Measurements from ENCODE around the gene GPR34.

GPR34 gene

GRCh38 chrX:41728125-41728524 is 39.4 kb downstream of the GPR34 start:
- Histone ChIP-seq H3K27me3 (ENCODE audit: control insufficient read depth in 2 of 2, insufficient read depth in 2 of 2, low read length in 2 of 2) (peaks cover 0 to 6% of the 10 kb centered on the region in 2 donors), H3K9me3 (ENCODE audit: control insufficient read depth in 2 of 2, low read length in 2 of 2) (no peaks in the 10 kb centered on the region), H3K4me3 (ENCODE audit: low read length in 2 of 2) (no peak overlapping the region), H3K4me1 (ENCODE audit: control insufficient read depth in 2 of 2, insufficient read depth in 2 of 2, low read length in 2 of 2) (no peaks in the 10 kb centered on the region), H3K36me3 (ENCODE audit: control insufficient read depth in 2 of 2, insufficient read depth in 2 of 2, low read length in 2 of 2) (no peaks in the 10 kb centered on the region), H3K9ac (ENCODE audit: low read depth in 1 of 2, low read length in 2 of 2) (no peak overlapping the region), H3K27ac (ENCODE audit: low read depth in 2 of 2, low read length in 2 of 2) (no peak overlapping the region)

GRCh38 chrX:41730081-41730480 is 41.3 kb downstream of the GPR34 start:
- Histone ChIP-seq H3K9me3 (ENCODE audit: control insufficient read depth in 2 of 2, low read length in 2 of 2) (no peaks in the 10 kb centered on the region), H3K36me3 (ENCODE audit: control insufficient read depth in 2 of 2, insufficient read depth in 2 of 2, low read length in 2 of 2) (no peaks in the 10 kb centered on the region), H3K27ac (ENCODE audit: low read depth in 2 of 2, low read length in 2 of 2) (no peak overlapping the region), H3K9ac (ENCODE audit: low read depth in 1 of 2, low read length in 2 of 2) (no peak overlapping the region), H3K4me3 (ENCODE audit: low read length in 2 of 2) (no peak overlapping the region), H3K27me3 (ENCODE audit: control insufficient read depth in 2 of 2, insufficient read depth in 2 of 2, low read length in 2 of 2) (peaks cover 0 to 6% of the 10 kb centered on the region in 2 donors), H3K4me1 (ENCODE audit: control insufficient read depth in 2 of 2, insufficient read depth in 2 of 2, low read length in 2 of 2) (peaks cover 0 to 4% of the 10 kb centered on the region in 2 donors)

- no peaks in the 10 kb centered on the region for H3K9me3 ChIP-seq (ENCODE audit: control insufficient read depth in 2 of 2, low read length in 2 of 2)
- peaks cover 0 to 4% of the 10 kb centered on the region in 2 donors for H3K4me1 ChIP-seq (ENCODE audit: control insufficient read depth in 2 of 2, insufficient read depth in 2 of 2, low read length in 2 of 2)
- no peak overlapping the region for H3K27ac ChIP-seq (ENCODE audit: low read depth in 2 of 2, low read length in 2 of 2)
- no peak overlapping the region for H3K9ac ChIP-seq (ENCODE audit: low read depth in 1 of 2, low read length in 2 of 2)
- no peak overlapping the region for H3K4me3 ChIP-seq (ENCODE audit: low read length in 2 of 2)
- H3K27me3 ChIP-seq (ENCODE audit: control insufficient read depth in 2 of 2, insufficient read depth in 2 of 2, low read length in 2 of 2), result peaks cover 0 to 10% of the 10 kb centered on the region in 2 donors
- H3K36me3 ChIP-seq (ENCODE audit: control insufficient read depth in 2 of 2, insufficient read depth in 2 of 2, low read length in 2 of 2), result no peaks in the 10 kb centered on the region
Observed at GRCh38 chrX:41732260-41732659, 43.5 kb downstream of the GPR34 start.

GRCh38 chrX:41733939-41734338 is 45.2 kb downstream of the GPR34 start:
- H3K27me3 ChIP-seq (ENCODE audit: control insufficient read depth in 2 of 2, insufficient read depth in 2 of 2, low read length in 2 of 2), result peaks cover 0 to 10% of the 10 kb centered on the region in 2 donors
- no peaks in the 10 kb centered on the region for H3K9me3 ChIP-seq (ENCODE audit: control insufficient read depth in 2 of 2, low read length in 2 of 2)
- H3K9ac ChIP-seq (ENCODE audit: low read depth in 1 of 2, low read length in 2 of 2), result no peak overlapping the region
- no peak overlapping the region for H3K4me3 ChIP-seq (ENCODE audit: low read length in 2 of 2)
- H3K27ac ChIP-seq (ENCODE audit: low read depth in 2 of 2, low read length in 2 of 2), result no peak overlapping the region
- H3K36me3 ChIP-seq (ENCODE audit: control insufficient read depth in 2 of 2, insufficient read depth in 2 of 2, low read length in 2 of 2), result no peaks in the 10 kb centered on the region
- H3K4me1 ChIP-seq (ENCODE audit: control insufficient read depth in 2 of 2, insufficient read depth in 2 of 2, low read length in 2 of 2), result peaks cover 0 to 4% of the 10 kb centered on the region in 2 donors

- Histone ChIP-seq H3K9ac (ENCODE audit: low read depth in 1 of 2, low read length in 2 of 2) (peak overlapping the region in 1 of 2 donors; percentile 28), H3K36me3 (ENCODE audit: control insufficient read depth in 2 of 2, insufficient read depth in 2 of 2, low read length in 2 of 2) (no peaks in the 10 kb centered on the region), H3K27ac (ENCODE audit: low read depth in 2 of 2, low read length in 2 of 2) (no peak overlapping the region), H3K9me3 (ENCODE audit: control insufficient read depth in 2 of 2, low read length in 2 of 2) (no peaks in the 10 kb centered on the region), H3K27me3 (ENCODE audit: control insufficient read depth in 2 of 2, insufficient read depth in 2 of 2, low read length in 2 of 2) (peaks cover 0 to 10% of the 10 kb centered on the region in 2 donors), H3K4me3 (ENCODE audit: low read length in 2 of 2) (no peak overlapping the region), H3K4me1 (ENCODE audit: control insufficient read depth in 2 of 2, insufficient read depth in 2 of 2, low read length in 2 of 2) (peaks cover 0 to 4% of the 10 kb centered on the region in 2 donors)
Observed at GRCh38 chrX:41734530-41734929, 45.8 kb downstream of the GPR34 start.

- Histone ChIP-seq H3K27ac (ENCODE audit: low read depth in 2 of 2, low read length in 2 of 2) (no peak overlapping the region), H3K9ac (ENCODE audit: low read depth in 1 of 2, low read length in 2 of 2) (no peak overlapping the region), H3K27me3 (ENCODE audit: control insufficient read depth in 2 of 2, insufficient read depth in 2 of 2, low read length in 2 of 2) (peaks cover 0 to 7% of the 10 kb centered on the region in 2 donors), H3K9me3 (ENCODE audit: control insufficient read depth in 2 of 2, low read length in 2 of 2) (no peaks in the 10 kb centered on the region), H3K4me1 (ENCODE audit: control insufficient read depth in 2 of 2, insufficient read depth in 2 of 2, low read length in 2 of 2) (peaks cover 0 to 4% of the 10 kb centered on the region in 2 donors), H3K36me3 (ENCODE audit: control insufficient read depth in 2 of 2, insufficient read depth in 2 of 2, low read length in 2 of 2) (no peaks in the 10 kb centered on the region), H3K4me3 (ENCODE audit: low read length in 2 of 2) (no peak overlapping the region)
Observed at GRCh38 chrX:41737065-41737464, 48.3 kb downstream of the GPR34 start.

GRCh38 chrX:41739871-41740270 is 51.1 kb downstream of the GPR34 start:
- peaks cover 0 to 5% of the 10 kb centered on the region in 2 donors for H3K27me3 ChIP-seq (ENCODE audit: control insufficient read depth in 2 of 2, insufficient read depth in 2 of 2, low read length in 2 of 2)
- no peak overlapping the region for H3K9ac ChIP-seq (ENCODE audit: low read depth in 1 of 2, low read length in 2 of 2)
- H3K4me3 ChIP-seq (ENCODE audit: low read length in 2 of 2), result no peak overlapping the region
- H3K4me1 ChIP-seq (ENCODE audit: control insufficient read depth in 2 of 2, insufficient read depth in 2 of 2, low read length in 2 of 2), result no peaks in the 10 kb centered on the region
- H3K27ac ChIP-seq (ENCODE audit: low read depth in 2 of 2, low read length in 2 of 2), result no peak overlapping the region
- no peaks in the 10 kb centered on the region for H3K36me3 ChIP-seq (ENCODE audit: control insufficient read depth in 2 of 2, insufficient read depth in 2 of 2, low read length in 2 of 2)
- no peaks in the 10 kb centered on the region for H3K9me3 ChIP-seq (ENCODE audit: control insufficient read depth in 2 of 2, low read length in 2 of 2)

Measured in mucosa of rectum (tissue), 2 donors.